ENCODE results near the gene MC1R. TPM values are rescaled to one million over a fixed set of nuclear protein-coding genes. Genes with fewer than 3 reads are reported as not detected.

MC1R gene
- total RNA-seq, 1 donor from 2014 or later: 2.9 TPM

DNA sequence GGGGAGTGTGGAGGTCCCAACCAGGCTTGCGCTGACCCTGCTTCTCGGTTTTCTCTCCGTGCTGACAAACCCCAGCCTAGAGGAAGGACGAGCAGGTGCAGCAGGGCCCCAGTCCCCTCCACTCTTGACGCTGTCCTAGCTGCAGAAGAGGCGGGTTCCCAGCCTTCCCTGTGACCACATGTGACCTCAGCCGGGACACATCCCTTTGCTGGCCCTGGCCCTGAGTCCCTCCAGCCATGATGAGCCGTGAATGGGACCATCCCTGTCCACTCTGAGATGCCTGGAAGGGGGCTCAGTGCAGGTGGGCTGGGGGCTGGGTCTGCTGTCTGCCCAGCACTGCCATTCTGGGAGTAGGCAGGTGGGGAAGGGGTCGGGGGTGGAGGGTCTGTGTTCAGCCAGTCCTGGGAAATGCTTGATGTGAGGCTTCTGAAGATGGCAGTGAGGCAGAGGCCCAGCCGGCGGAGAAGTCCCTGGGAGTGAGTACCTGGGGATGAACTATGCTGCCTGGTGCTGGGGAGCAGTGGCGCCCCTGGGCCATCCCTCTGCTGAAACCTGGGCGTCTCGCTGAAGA, 2.6 kb downstream of the MC1R start:
- H3K27ac Mint-ChIP-seq (ENCODE audit: unreplicated experiment): no peak overlapping the region
- no peak for DNase-seq (ENCODE audit: low spot score)
- H3K4me3 Mint-ChIP-seq (ENCODE audit: unreplicated experiment): no peak overlapping the region
- H3K27me3 Mint-ChIP-seq (ENCODE audit: unreplicated experiment): peaks cover 14% of the 10 kb centered on the region
- no peaks in the 10 kb centered on the region for H3K9me3 Mint-ChIP-seq (ENCODE audit: unreplicated experiment)
- H3K4me1 Mint-ChIP-seq (ENCODE audit: unreplicated experiment): peaks cover 7% of the 10 kb centered on the region
- H3K36me3 Mint-ChIP-seq (ENCODE audit: low read depth, unreplicated experiment): peaks cover 3% of the 10 kb centered on the region
- TF ChIP-seq, protein P1, sequence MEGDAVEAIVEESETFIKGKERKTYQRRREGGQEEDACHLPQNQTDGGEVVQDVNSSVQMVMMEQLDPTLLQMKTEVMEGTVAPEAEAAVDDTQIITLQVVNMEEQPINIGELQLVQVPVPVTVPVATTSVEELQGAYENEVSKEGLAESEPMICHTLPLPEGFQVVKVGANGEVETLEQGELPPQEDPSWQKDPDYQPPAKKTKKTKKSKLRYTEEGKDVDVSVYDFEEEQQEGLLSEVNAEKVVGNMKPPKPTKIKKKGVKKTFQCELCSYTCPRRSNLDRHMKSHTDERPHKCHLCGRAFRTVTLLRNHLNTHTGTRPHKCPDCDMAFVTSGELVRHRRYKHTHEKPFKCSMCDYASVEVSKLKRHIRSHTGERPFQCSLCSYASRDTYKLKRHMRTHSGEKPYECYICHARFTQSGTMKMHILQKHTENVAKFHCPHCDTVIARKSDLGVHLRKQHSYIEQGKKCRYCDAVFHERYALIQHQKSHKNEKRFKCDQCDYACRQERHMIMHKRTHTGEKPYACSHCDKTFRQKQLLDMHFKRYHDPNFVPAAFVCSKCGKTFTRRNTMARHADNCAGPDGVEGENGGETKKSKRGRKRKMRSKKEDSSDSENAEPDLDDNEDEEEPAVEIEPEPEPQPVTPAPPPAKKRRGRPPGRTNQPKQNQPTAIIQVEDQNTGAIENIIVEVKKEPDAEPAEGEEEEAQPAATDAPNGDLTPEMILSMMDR (IDR thresholded peaks at IDR 0.05; ENCODE audit: unreplicated experiment): no peak

DNA sequence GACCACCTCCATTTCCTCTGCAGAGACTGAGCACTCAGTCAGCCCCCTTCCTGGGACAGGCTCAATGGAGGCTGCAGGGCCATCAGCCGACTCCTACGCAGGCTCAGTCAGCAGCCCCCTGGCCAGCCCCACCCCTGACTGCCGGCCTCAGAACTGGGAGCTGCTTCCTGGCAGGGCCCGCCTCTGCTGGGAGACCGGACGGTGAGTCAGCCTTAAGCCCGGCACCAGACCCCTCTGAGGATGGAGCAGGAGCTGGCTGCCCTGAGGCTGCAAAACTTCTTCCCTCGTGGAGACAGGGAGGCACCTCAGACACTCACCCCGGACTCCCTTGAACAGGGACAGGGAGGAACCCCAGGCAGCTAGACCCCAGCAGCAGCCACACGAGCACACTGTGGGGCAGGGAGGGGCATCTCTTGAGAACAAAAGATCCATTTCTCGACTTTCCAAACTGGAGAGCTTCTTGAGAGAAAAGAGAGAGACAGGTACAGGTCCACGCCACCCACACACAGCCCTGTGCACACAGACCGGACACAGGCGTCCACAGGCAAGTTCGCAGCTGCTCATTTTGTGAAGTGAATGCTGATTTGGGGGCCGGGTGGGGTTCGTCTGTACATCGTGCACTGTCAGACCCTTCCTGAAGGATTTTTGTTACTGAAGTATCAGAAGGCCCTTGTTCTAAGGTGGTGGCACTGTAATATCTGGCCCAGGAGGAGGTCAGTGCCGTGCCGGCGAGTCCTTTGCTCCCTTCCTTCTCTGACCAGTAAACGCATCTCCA, 3.2 kb downstream of the MC1R start:
- TF ChIP-seq, protein P1 (IDR thresholded peaks at IDR 0.05; ENCODE audit: unreplicated experiment): no peak
- H3K36me3 Mint-ChIP-seq (ENCODE audit: low read depth, unreplicated experiment): peaks cover 3% of the 10 kb centered on the region
- no peaks in the 10 kb centered on the region for H3K9me3 Mint-ChIP-seq (ENCODE audit: unreplicated experiment)
- peaks cover 14% of the 10 kb centered on the region for H3K27me3 Mint-ChIP-seq (ENCODE audit: unreplicated experiment)
- DNase-seq (ENCODE audit: low spot score): peak; percentile 60
- peak overlapping the region; percentile 86 for H3K27ac Mint-ChIP-seq (ENCODE audit: unreplicated experiment)
- peaks cover 7% of the 10 kb centered on the region for H3K4me1 Mint-ChIP-seq (ENCODE audit: unreplicated experiment)
- peak overlapping the region; percentile 91 for H3K4me3 Mint-ChIP-seq (ENCODE audit: unreplicated experiment)

DNA sequence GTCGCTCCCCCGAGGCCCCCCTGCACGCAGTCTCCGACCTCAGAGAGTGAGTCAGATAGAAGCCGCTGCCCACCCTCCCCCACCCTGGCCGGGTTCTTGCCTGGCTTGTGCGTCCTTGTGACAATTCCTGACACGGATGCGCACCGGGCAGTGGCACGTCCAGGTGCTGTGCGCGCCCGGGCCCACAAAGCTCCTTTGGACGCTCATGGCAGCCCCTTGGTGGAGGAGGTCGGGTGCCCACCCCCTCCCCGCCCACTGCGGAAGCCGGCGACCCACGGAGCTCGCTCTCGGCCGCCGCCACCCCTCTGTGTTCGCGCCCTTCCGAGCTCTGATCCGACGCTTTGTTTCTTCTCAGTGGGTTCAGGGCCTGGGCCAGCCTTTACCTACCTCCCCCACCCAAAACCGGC, 3.8 kb downstream of the MC1R start:
- Mint-ChIP-seq H3K9me3 (ENCODE audit: unreplicated experiment) (no peaks in the 10 kb centered on the region), H3K36me3 (ENCODE audit: low read depth, unreplicated experiment) (peaks cover 3% of the 10 kb centered on the region), H3K27ac (ENCODE audit: unreplicated experiment) (peak overlapping the region; percentile 86), H3K27me3 (ENCODE audit: unreplicated experiment) (peaks cover 14% of the 10 kb centered on the region), H3K4me1 (ENCODE audit: unreplicated experiment) (peaks cover 7% of the 10 kb centered on the region), H3K4me3 (ENCODE audit: unreplicated experiment) (peak overlapping the region; percentile 91)
- peak; percentile 53 for DNase-seq (ENCODE audit: low spot score)
- TF ChIP-seq, protein P1 (IDR thresholded peaks at IDR 0.05; ENCODE audit: unreplicated experiment): no peak

DNA sequence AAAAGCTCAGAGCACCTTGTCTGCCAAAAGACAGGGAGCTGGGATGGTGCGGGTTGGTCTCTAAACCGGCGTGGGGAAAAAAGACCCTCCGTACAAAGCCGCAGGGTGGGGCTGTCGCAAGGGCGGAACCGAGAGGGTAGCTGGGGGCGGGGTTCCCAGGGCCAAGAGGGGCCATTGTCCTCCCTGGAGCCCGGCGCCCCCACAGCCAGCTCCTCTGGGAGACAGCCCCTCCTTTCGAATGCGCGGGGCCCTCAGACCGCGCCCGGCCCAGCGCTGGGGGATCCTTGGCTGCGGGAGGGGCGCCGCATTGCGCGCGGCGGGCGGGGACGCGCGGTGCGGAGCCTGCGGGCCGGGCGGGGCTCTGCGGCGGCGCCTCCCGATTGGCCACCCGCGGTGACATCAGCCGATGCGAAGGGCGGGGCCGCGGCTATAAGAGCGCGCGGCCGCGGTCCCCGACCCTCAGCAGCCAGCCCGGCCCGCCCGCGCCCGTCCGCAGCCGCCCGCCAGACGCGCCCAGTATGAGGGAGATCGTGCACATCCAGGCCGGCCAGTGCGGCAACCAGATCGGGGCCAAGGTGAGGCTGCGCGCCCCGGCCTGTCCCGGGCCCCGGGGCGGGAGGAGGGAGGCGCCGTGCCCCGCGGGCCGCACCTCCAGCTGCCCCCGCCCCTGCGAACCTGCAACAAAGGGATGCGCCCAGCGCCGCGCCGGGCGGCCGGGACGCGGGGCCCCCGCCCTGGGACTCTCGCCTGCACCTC, 4.4 kb downstream of the MC1R start, which contains the start of gene TUBB3:
Gene TUBB3, plus strand, starts transcription at position 459 of the 756 bp plus-strand sequence. Its CDS starts 60 bp downstream, at position 519.
- H3K9me3 Mint-ChIP-seq (ENCODE audit: unreplicated experiment): no peaks in the 10 kb centered on the region
- DNase-seq (ENCODE audit: low spot score): peak; percentile 73
- peaks cover 14% of the 10 kb centered on the region for H3K27me3 Mint-ChIP-seq (ENCODE audit: unreplicated experiment)
- TF ChIP-seq, protein P1 (IDR thresholded peaks at IDR 0.05; ENCODE audit: unreplicated experiment): no peak
- peak within 1 kb of the TSS; percentile 86 for H3K27ac Mint-ChIP-seq (ENCODE audit: unreplicated experiment)
- H3K4me1 Mint-ChIP-seq (ENCODE audit: unreplicated experiment): peaks cover 7% of the 10 kb centered on the region
- peaks cover 3% of the 10 kb centered on the region for H3K36me3 Mint-ChIP-seq (ENCODE audit: low read depth, unreplicated experiment)
- peak within 1 kb of the TSS; percentile 91 for H3K4me3 Mint-ChIP-seq (ENCODE audit: unreplicated experiment)
